Duodenal mucosa (tissue), 2 donors: Measurements from ENCODE around the gene KCNJ16.

ENCODE experiments used
- H3K27ac ChIP-seq: one replicate; pipeline ENCODE4 v1.7.0; 2013; ENCODE audit warnings: low read depth, low read length
- H3K27me3 ChIP-seq, 2 donors: one replicate each; pipeline ENCODE4 v1.7.0; 2013; ENCODE audit warnings: low read length in 2 of 2, control low read depth in 1 of 2; ENCODE audit not compliant: insufficient read depth in 2 of 2, control insufficient read depth in 1 of 2
- H3K36me3 ChIP-seq, 2 donors: one replicate each; pipeline ENCODE4 v1.7.0; 2013; ENCODE audit warnings: low read length in 2 of 2, control low read depth in 1 of 2; ENCODE audit not compliant: insufficient read depth in 2 of 2, control insufficient read depth in 1 of 2
- H3K4me1 ChIP-seq, 2 donors: one replicate each; pipeline ENCODE4 v1.7.0; 2013; ENCODE audit warnings: low read length in 2 of 2, control low read depth in 1 of 2; ENCODE audit not compliant: insufficient read depth in 2 of 2, control insufficient read depth in 1 of 2
- H3K4me3 ChIP-seq, 2 donors: one replicate each; pipeline ENCODE4 v1.7.0; 2013; ENCODE audit warnings: low read length in 2 of 2, low read depth in 1 of 2
- H3K9ac ChIP-seq, 2 donors: one replicate each; pipeline ENCODE4 v1.7.0; 2013; ENCODE audit warnings: low read length in 2 of 2, low read depth in 1 of 2
- H3K9me3 ChIP-seq, 2 donors: one replicate each; pipeline ENCODE4 v1.7.0; 2013; ENCODE audit warnings: low read length in 2 of 2, control low read depth in 1 of 2; ENCODE audit not compliant: control insufficient read depth in 1 of 2

KCNJ16 gene

DNA sequence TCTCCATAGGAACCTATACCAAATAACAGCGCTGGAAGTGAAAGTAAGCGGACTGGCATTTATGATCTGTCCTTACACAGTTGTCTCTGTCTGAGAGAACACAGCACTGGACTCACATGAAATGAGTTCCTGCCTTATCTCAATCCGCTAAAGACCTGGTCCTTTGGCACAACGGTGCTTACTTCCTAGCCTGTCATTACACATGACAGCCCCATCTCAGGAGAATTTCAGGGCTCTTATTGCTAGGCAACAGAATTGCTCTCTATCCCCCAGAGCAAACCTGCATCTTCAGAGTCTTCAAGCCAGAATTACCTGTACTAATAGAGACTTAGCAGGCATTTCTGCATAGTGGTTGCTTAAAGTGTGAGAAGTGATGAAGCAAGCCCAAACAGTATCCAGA, 98.7 kb downstream of the KCNJ16 start:
- H3K27me3 ChIP-seq, result peaks cover 2 to 6% of the 10 kb centered on the region in 2 donors
- no peak overlapping the region for H3K9ac ChIP-seq
- no peak overlapping the region for H3K27ac ChIP-seq
- H3K4me3 ChIP-seq, result no peak overlapping the region
- H3K36me3 ChIP-seq, result peaks cover 6 to 7% of the 10 kb centered on the region in 2 donors
- H3K4me1 ChIP-seq, result peaks cover 7 to 20% of the 10 kb centered on the region in 2 donors
- no peaks in the 10 kb centered on the region for H3K9me3 ChIP-seq

DNA sequence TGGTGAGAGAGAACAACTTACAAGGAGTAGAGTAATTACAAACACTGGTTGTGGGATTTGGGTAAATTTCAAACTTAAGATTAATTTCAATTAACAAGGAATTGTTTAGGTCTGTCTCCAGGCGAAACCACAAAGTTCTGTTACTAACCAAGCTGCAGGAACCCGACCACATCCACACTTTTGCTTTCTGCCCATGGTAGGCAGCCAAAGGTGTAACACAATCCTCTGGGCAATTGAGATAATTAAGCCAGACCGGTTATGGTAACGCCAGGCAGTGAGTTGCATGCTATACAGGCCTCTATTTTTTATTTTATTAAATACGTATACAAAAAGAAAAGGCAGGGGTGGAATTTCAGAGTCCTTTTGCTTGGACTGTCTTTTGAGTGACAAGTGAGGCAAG, 106.4 kb downstream of the KCNJ16 start:
- Histone ChIP-seq H3K9ac (no peak overlapping the region), H3K4me1 (no peaks in the 10 kb centered on the region), H3K27ac (no peak overlapping the region), H3K9me3 (no peaks in the 10 kb centered on the region), H3K36me3 (no peaks in the 10 kb centered on the region), H3K4me3 (no peak overlapping the region), H3K27me3 (no peaks in the 10 kb centered on the region)

DNA sequence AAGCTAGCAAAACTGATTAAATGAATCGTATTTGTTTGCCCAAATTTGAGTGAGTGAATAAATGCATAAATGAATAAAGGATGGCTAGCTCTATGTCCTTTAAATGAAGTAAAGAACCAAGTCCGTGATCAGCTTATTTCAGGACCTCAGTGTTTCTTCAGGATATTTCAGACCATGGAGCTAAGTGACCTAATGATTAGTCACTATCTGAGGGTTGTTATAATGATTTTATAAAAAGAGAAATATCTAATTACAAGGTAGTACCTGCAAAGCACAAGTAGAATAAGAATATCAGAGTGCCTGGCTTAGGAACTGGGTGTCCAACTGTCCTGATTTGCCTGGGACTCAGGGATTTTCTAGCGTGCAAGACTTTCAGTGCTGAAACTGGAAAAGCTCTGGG, 106.8 kb downstream of the KCNJ16 start:
- no peaks in the 10 kb centered on the region for H3K36me3 ChIP-seq
- H3K4me1 ChIP-seq, result no peaks in the 10 kb centered on the region
- no peak overlapping the region for H3K9ac ChIP-seq
- no peaks in the 10 kb centered on the region for H3K27me3 ChIP-seq
- no peak overlapping the region for H3K4me3 ChIP-seq
- no peaks in the 10 kb centered on the region for H3K9me3 ChIP-seq
- no peak overlapping the region for H3K27ac ChIP-seq

DNA sequence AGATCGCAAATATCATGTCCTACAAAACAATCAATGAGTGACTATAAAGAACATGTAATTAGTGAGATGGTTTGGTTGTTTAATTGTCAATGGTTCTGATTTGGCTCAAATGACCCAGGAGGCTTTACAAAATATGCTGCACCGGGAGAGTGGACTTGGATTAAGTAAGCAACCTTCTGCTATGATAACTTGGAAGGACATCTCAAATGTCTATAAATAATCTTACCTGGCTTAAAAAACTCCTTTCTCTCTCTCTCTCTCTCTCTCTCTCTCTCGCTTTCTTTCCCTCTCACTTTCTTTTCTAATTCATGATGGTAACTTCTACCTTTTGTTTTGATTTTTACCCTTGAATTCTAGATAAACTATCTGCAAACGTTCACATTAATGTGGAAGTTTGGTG, 108.5 kb downstream of the KCNJ16 start:
- Histone ChIP-seq H3K27ac (no peak overlapping the region), H3K36me3 (no peaks in the 10 kb centered on the region), H3K9me3 (no peaks in the 10 kb centered on the region), H3K4me1 (no peaks in the 10 kb centered on the region), H3K4me3 (no peak overlapping the region), H3K27me3 (no peaks in the 10 kb centered on the region), H3K9ac (no peak overlapping the region)

DNA sequence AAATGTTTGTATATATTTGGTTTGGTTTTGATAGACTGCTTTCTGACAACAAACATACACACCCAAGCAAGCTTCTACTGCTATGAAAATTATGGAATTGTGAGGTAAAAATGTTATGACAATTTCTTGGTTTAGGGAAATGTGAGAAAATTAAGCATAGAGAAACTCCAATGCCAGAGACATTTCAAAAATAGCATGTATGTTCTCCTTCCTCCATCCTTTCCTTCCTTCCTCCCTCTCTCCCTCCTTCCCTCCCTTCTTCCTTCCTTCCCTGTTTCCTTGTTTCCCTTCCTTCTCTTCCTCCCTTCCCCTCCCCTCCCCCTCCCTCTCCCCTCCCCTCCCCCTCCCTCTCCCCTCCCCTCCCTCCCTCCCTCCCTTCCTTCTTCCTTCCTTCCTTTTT, 109.2 kb downstream of the KCNJ16 start:
- H3K27ac ChIP-seq, result no peak overlapping the region
- H3K4me3 ChIP-seq, result no peak overlapping the region
- H3K36me3 ChIP-seq, result no peaks in the 10 kb centered on the region
- no peaks in the 10 kb centered on the region for H3K9me3 ChIP-seq
- no peaks in the 10 kb centered on the region for H3K4me1 ChIP-seq
- no peak overlapping the region for H3K9ac ChIP-seq
- H3K27me3 ChIP-seq, result no peaks in the 10 kb centered on the region

DNA sequence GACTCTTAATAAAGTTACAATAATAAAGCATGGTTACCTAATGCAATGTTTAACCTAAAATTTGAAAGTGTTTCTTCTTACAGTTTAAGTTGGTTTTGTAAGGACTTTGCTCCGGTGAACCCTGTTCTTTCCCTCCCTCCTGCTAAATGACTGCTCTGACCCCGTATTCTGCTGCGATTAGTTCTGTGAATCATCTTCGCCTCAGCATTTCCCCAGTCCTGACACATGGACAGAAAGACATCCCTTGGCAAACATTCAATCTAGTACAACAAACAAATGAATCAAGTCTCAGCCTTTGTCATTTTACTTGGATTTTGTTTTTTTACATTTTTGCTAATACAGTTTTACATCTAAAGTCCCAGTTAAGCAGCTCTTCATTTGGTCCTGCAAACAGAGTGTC, 109.7 kb downstream of the KCNJ16 start:
- no peak overlapping the region for H3K4me3 ChIP-seq
- H3K9ac ChIP-seq, result no peak overlapping the region
- no peaks in the 10 kb centered on the region for H3K27me3 ChIP-seq
- no peaks in the 10 kb centered on the region for H3K4me1 ChIP-seq
- no peak overlapping the region for H3K27ac ChIP-seq
- H3K9me3 ChIP-seq, result no peaks in the 10 kb centered on the region
- no peaks in the 10 kb centered on the region for H3K36me3 ChIP-seq
